HepG2 (cell line): ENCODE measurements around the gene XKR7.

Source experiments
- CENPBD1 ChIP-seq: sonication (generic); formaldehyde crosslinking; IDR thresholded peaks from 2 replicates; pipeline ENCODE4 v1.8.0; 2022; ENCODE audit warnings: missing genetic modification reagents, low read depth, mild to moderate bottlenecking, borderline replicate concordance
- FOXM1 ChIP-seq: sonication (generic); formaldehyde crosslinking; IDR thresholded peaks from 2 replicates; pipeline ENCODE4 v1.5.0; 2020; ENCODE audit warnings: missing genetic modification reagents
- GABPA ChIP-seq, 2 experiments: IDR thresholded peaks; 2 replicates each; pipeline ENCODE4 v1.6.1; 2011 to 2016; ENCODE audit warnings: low read depth in 2 of 2, low read length in 1 of 2, missing biosample characterization in 1 of 2, missing genetic modification characterization in 1 of 2
- MLX ChIP-seq: IDR thresholded peaks from 2 replicates; pipeline ENCODE4 v1.6.1; 2016
- PBX3 ChIP-seq: sonication (generic); formaldehyde crosslinking; IDR thresholded peaks from 2 replicates; pipeline ENCODE4 v1.8.1; 2023; ENCODE audit warnings: missing genetic modification reagents, inconsistent platforms, borderline replicate concordance
- SP2 ChIP-seq: sonication (generic); formaldehyde crosslinking; IDR thresholded peaks from 2 replicates; pipeline ENCODE4 v1.5.1; 2020; ENCODE audit warnings: mild to moderate bottlenecking, missing genetic modification reagents
- YEATS4 ChIP-seq: sonication (generic); formaldehyde crosslinking; IDR thresholded peaks from 2 replicates; pipeline ENCODE4 v1.4.0; 2020; ENCODE audit warnings: missing genetic modification reagents, borderline replicate concordance
- YY1 ChIP-seq: IDR thresholded peaks from 2 replicates; pipeline ENCODE4 v1.6.1; 2011; ENCODE audit warnings: low read length, low read depth, moderate library complexity, mild to moderate bottlenecking; ENCODE audit not compliant: insufficient read depth, insufficient replicate concordance
- ZNF362 ChIP-seq: sonication (generic); formaldehyde crosslinking; IDR thresholded peaks from 2 replicates; pipeline ENCODE4 v1.4.0; 2020; ENCODE audit warnings: missing genetic modification reagents, mild to moderate bottlenecking, borderline replicate concordance
- ZNF777 ChIP-seq: sonication (generic); formaldehyde crosslinking; IDR thresholded peaks from 2 replicates; pipeline ENCODE4 v1.4.0; 2020; ENCODE audit warnings: missing genetic modification reagents

GRCh38 chr20:31930779-31931178 lies 37.2 kb upstream of the XKR7 start:
- no peak for TF ChIP-seq SP2 (CRISPR knock-in tag)
- no peak for TF ChIP-seq PBX3
- TF ChIP-seq ZNF362 (CRISPR knock-in tag): no peak
- no peak for TF ChIP-seq ZNF777 (CRISPR knock-in tag)
- TF ChIP-seq GABPA (IDR thresholded peaks at IDR 0.05; ENCODE audit: low read depth, low read length): no peak
- TF ChIP-seq GABPA (CRISPR knock-in tag; IDR thresholded peaks at IDR 0.05; ENCODE audit: low read depth): no peak
- no peak for TF ChIP-seq YY1
- no peak for TF ChIP-seq YEATS4 (CRISPR knock-in tag)
- TF ChIP-seq MLX (CRISPR knock-in tag): no peak
- no peak for TF ChIP-seq FOXM1 (CRISPR knock-in tag)
- no peak for TF ChIP-seq CENPBD1 (CRISPR knock-in tag)
